Measurements from ENCODE around the gene SEM1. TPM values are rescaled to one million over a fixed set of nuclear protein-coding genes. Genes with fewer than 3 reads are reported as not detected.
A peak's percentile ranks its signal among the peaks of the same experiment; 100 is the strongest.
"Not testable (repeated sequence)": the region's sequence is repeated elsewhere in the genome, so short reads cannot be mapped to it uniquely, and the experiment has no call there.

SEM1 gene
- total and polyA plus RNA-seq, 4 experiments from 2014 or later, result 35.1 to 152 (median 83.9) TPM

GRCh38 chr7:96649981-96650380, 59.7 kb downstream of the SEM1 start:
- Mint-ChIP-seq H3K4me3 (no peak overlapping the region), H3K36me3 (peaks cover 13 to 35% of the 10 kb centered on the region in 2 donors), H3K27ac (no peak overlapping the region), H3K4me1 (no peaks in the 10 kb centered on the region), H3K27me3 (no peaks in the 10 kb centered on the region), H3K9me3 (peaks cover 0 to 11% (median 4%) of the 10 kb centered on the region in 8 donors)
- CTCF ChIA-PET (ENCODE audit: partially characterized antibody), result no interaction called here
- no peaks in the 10 kb centered on the region for H3K9me3 ChIP-seq (ENCODE audit: control insufficient read depth in 1 of 2, low read length in 2 of 2)
- H3K27me3 ChIP-seq (ENCODE audit: insufficient read depth, low read length), result no peaks in the 10 kb centered on the region
- H3K27ac ChIP-seq (ENCODE audit: low read depth, low read length), result no peak overlapping the region
- DNase-seq, result no peak
- H3K4me3 ChIP-seq (ENCODE audit: low read length in 2 of 2), result no peak overlapping the region
- POLR2A ChIA-PET (ENCODE audit: partially characterized antibody), result no interaction called here
- no peaks in the 10 kb centered on the region for H3K4me1 ChIP-seq (ENCODE audit: insufficient read depth, low read length)
- H3K36me3 ChIP-seq (ENCODE audit: insufficient read depth, low read length), result no peaks in the 10 kb centered on the region
- intact Hi-C loops (cut with micrococcal nuclease), result no loop called here

DNA sequence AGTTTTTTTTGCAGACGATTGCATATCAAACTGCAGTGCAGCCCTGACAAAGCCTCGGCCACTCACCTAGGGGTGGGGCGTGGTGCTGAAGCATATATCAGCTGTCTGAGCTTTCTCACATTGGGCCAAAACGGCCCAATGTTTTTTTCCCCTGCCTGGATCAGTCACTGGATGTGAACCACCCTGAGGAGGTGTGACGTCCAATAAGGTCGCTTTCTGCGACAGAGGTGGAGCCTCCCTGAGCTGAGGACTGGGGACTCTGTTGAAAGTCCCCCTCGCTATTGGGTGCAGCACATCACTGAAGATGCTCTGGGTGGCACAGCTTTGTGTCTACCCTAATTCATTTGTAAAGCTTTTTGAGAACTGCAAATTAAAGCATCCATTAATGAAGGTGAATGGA, 60.9 kb downstream of the SEM1 start:
- Histone ChIP-seq H3K4me1 (ENCODE audit: insufficient read depth, low read length) (no peaks in the 10 kb centered on the region), H3K27me3 (ENCODE audit: insufficient read depth, low read length) (no peaks in the 10 kb centered on the region), H3K27ac (ENCODE audit: low read depth, low read length) (no peak overlapping the region), H3K36me3 (ENCODE audit: insufficient read depth, low read length) (no peaks in the 10 kb centered on the region), H3K4me3 (ENCODE audit: low read length in 2 of 2) (no peak overlapping the region), H3K9me3 (ENCODE audit: control insufficient read depth in 1 of 2, low read length in 2 of 2) (no peaks in the 10 kb centered on the region)
- intact Hi-C loops (cut with micrococcal nuclease), result no loop called here
- H3K27me3 Mint-ChIP-seq, result no peaks in the 10 kb centered on the region
- no peak for DNase-seq
- POLR2A ChIA-PET (ENCODE audit: partially characterized antibody), result no interaction called here
- H3K36me3 Mint-ChIP-seq, result peaks cover 12 to 41% of the 10 kb centered on the region in 2 donors
- CTCF ChIA-PET (ENCODE audit: partially characterized antibody), result no interaction called here
- no peak overlapping the region for H3K27ac Mint-ChIP-seq
- no peaks in the 10 kb centered on the region for H3K4me1 Mint-ChIP-seq
- H3K4me3 Mint-ChIP-seq, result no peak overlapping the region
- H3K9me3 Mint-ChIP-seq, result peaks cover 0 to 14% (median 5%) of the 10 kb centered on the region in 8 donors

- Mint-ChIP-seq H3K36me3 (peaks cover 11 to 38% of the 10 kb centered on the region in 2 donors), H3K9me3 (peaks cover 0 to 19% (median 5%) of the 10 kb centered on the region in 8 donors), H3K27me3 (no peaks in the 10 kb centered on the region), H3K27ac (no peak overlapping the region), H3K4me1 (no peaks in the 10 kb centered on the region), H3K4me3 (no peak overlapping the region)
- DNase-seq, result no peak
- ChIA-PET POLR2A (ENCODE audit: partially characterized antibody) (no interaction called here), CTCF (ENCODE audit: partially characterized antibody) (no interaction called here)
- no peaks in the 10 kb centered on the region for H3K36me3 ChIP-seq (ENCODE audit: insufficient read depth, low read length)
- H3K27me3 ChIP-seq (ENCODE audit: insufficient read depth, low read length), result no peaks in the 10 kb centered on the region
- H3K9me3 ChIP-seq (ENCODE audit: control insufficient read depth in 1 of 2, low read length in 2 of 2), result no peaks in the 10 kb centered on the region
- H3K4me1 ChIP-seq (ENCODE audit: insufficient read depth, low read length), result no peaks in the 10 kb centered on the region
- H3K4me3 ChIP-seq (ENCODE audit: low read length in 2 of 2), result no peak overlapping the region
- no peak overlapping the region for H3K27ac ChIP-seq (ENCODE audit: low read depth, low read length)
- intact Hi-C loops (cut with micrococcal nuclease), result no loop called here
Observed at GRCh38 chr7:96647733-96648132, 61.9 kb downstream of the SEM1 start.

DNA sequence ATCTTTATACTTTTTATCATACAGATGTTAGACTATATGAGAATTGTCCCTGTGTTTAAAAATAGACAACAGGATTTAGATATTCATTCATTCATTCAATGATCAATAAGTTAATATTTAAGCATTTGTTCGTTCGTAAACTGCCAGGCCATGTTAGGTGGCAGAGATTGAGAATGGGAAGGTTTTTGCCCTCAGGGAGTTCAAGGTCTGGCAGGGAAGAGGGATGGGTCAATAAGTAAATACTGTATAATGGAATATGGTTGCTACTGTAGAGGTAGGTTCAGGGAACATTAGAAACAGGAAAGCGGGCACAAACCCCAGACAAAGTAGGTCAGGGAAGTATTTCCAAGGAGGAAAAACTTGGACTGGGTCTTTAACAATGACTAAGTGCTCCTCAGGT, 64.6 kb downstream of the SEM1 start:
- peaks cover 0 to 9% (median 2%) of the 10 kb centered on the region in 8 donors for H3K9me3 Mint-ChIP-seq
- no peaks in the 10 kb centered on the region for H3K27me3 Mint-ChIP-seq
- DNase-seq, result no peak
- H3K4me1 Mint-ChIP-seq, result no peaks in the 10 kb centered on the region
- peaks cover 11 to 36% of the 10 kb centered on the region in 2 donors for H3K36me3 Mint-ChIP-seq
- no peaks in the 10 kb centered on the region for H3K36me3 ChIP-seq (ENCODE audit: insufficient read depth, low read length)
- H3K27ac ChIP-seq (ENCODE audit: low read depth, low read length), result no peak overlapping the region
- no peaks in the 10 kb centered on the region for H3K9me3 ChIP-seq (ENCODE audit: control insufficient read depth in 1 of 2, low read length in 2 of 2)
- H3K4me3 ChIP-seq (ENCODE audit: low read length in 2 of 2), result no peak overlapping the region
- no peak overlapping the region for H3K27ac Mint-ChIP-seq
- no peaks in the 10 kb centered on the region for H3K4me1 ChIP-seq (ENCODE audit: insufficient read depth, low read length)
- no peak overlapping the region for H3K4me3 Mint-ChIP-seq
- POLR2A ChIA-PET (ENCODE audit: partially characterized antibody), result no interaction called here
- intact Hi-C loops (cut with micrococcal nuclease), result no loop called here
- CTCF ChIA-PET (ENCODE audit: partially characterized antibody), result no interaction called here
- H3K27me3 ChIP-seq (ENCODE audit: insufficient read depth, low read length), result no peaks in the 10 kb centered on the region

DNA sequence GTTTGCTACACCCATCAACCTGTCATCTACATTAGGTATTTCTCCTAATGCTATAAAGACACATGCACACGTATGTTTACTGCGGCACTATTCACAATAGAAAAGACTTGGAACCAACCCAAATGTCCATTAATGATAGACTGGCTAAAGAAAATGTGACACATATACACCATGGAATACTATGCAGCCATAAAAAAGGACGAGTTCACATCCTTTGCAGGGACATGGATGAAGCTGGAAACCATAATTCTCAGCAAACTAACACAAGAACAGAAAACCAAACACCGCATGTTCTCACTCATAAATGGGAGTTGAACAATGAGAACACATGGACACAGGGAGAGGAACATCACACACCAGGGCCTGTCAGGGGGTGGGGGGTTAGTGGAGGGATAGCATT, 66.2 kb downstream of the SEM1 start:
- peak overlapping the region in 1 of 8 donors; percentile 40 for H3K4me3 Mint-ChIP-seq
- POLR2A ChIA-PET (ENCODE audit: partially characterized antibody), result not testable (repeated sequence)

DNA sequence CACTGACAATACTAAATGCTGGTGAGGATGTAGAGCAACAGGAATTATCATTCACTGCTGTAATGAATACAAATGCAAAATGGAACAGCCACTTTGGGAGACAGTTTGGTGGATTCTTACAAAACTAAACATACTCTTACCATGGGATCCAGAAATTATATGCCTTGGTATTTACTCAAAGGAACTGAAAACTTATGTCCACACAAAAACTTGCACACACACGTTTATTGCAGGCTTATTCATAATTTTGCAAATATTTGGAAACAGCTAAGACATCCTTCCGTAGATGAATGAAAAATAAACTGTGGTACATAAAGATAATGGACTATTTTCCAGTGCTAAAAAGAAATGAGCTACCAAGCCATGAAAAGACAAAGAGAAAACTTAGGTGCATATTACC, 69.6 kb downstream of the SEM1 start:
- Mint-ChIP-seq H3K27me3 (no peaks in the 10 kb centered on the region), H3K36me3 (peaks cover 5 to 29% of the 10 kb centered on the region in 2 donors), H3K9me3 (peaks cover 0 to 9% (median 2%) of the 10 kb centered on the region in 8 donors), H3K27ac (no peak overlapping the region), H3K4me1 (no peaks in the 10 kb centered on the region), H3K4me3 (no peak overlapping the region)
- ChIA-PET POLR2A (ENCODE audit: partially characterized antibody) (no interaction called here), CTCF (ENCODE audit: partially characterized antibody) (no interaction called here)
- Histone ChIP-seq H3K27me3 (ENCODE audit: insufficient read depth, low read length) (no peaks in the 10 kb centered on the region), H3K4me1 (ENCODE audit: insufficient read depth, low read length) (no peaks in the 10 kb centered on the region), H3K27ac (ENCODE audit: low read depth, low read length) (no peak overlapping the region), H3K9me3 (ENCODE audit: control insufficient read depth in 1 of 2, low read length in 2 of 2) (no peaks in the 10 kb centered on the region), H3K4me3 (ENCODE audit: low read length in 2 of 2) (no peak overlapping the region), H3K36me3 (ENCODE audit: insufficient read depth, low read length) (no peaks in the 10 kb centered on the region)
- no peak for DNase-seq
- intact Hi-C loops (cut with micrococcal nuclease), result no loop called here

More for the DNA sequence above, 66.2 kb downstream of the SEM1 start:
- H3K9me3 ChIP-seq (ENCODE audit: control insufficient read depth in 1 of 2, low read length in 2 of 2); intact Hi-C loops (cut with micrococcal nuclease); H3K4me1 ChIP-seq (ENCODE audit: insufficient read depth, low read length); H3K27ac ChIP-seq (ENCODE audit: low read depth, low read length); H3K27me3 Mint-ChIP-seq; DNase-seq; H3K27ac Mint-ChIP-seq; H3K4me3 ChIP-seq (ENCODE audit: low read length in 2 of 2); H3K27me3 ChIP-seq (ENCODE audit: insufficient read depth, low read length); H3K4me1 Mint-ChIP-seq; H3K9me3 Mint-ChIP-seq; H3K36me3 ChIP-seq (ENCODE audit: insufficient read depth, low read length): not testable (repeated sequence)
- CTCF ChIA-PET (ENCODE audit: partially characterized antibody), result interaction anchor here (2.0 kb wide), 1 partner anchor 10 kb away, joined by 4 read pairs; no protein-coding TSS in a partner anchor
- H3K36me3 Mint-ChIP-seq, result peaks cover 11 to 30% of the 10 kb centered on the region in 2 donors
